HEK293 (cell line): ENCODE measurements around the gene DDX39A.

Source experiments
- EGR2 ChIP-seq: fragments of 450-650 bp; formaldehyde crosslinking; IDR thresholded peaks from 2 replicates; pipeline ENCODE4 v1.5.1; 2016; ENCODE audit warnings: low read depth, missing biosample characterization, missing genetic modification characterization
- ELK4 ChIP-seq: IDR thresholded peaks from 2 replicates; pipeline ENCODE4 v1.6.1; 2011; ENCODE audit warnings: mild to moderate bottlenecking, low read depth, low read length, borderline replicate concordance
- HOXA7 ChIP-seq: sonication (generic); formaldehyde crosslinking; IDR thresholded peaks from 2 replicates; pipeline ENCODE4 v1.8.1; 2022; ENCODE audit warnings: missing genetic modification reagents, borderline replicate concordance
- KLF10 ChIP-seq: fragments of 450-650 bp; IDR thresholded peaks from 2 replicates; pipeline ENCODE4 v1.5.1; 2018; ENCODE audit warnings: missing biosample characterization, mild to moderate bottlenecking, missing genetic modification characterization
- OVOL3 ChIP-seq: fragments of 450-650 bp; formaldehyde crosslinking; IDR thresholded peaks from 2 replicates; pipeline ENCODE4 v1.5.1; 2016; ENCODE audit warnings: missing biosample characterization, missing genetic modification characterization
- PATZ1 ChIP-seq: fragments of 450-650 bp; formaldehyde crosslinking; IDR thresholded peaks from 2 replicates; pipeline ENCODE4 v1.5.1; 2016; ENCODE audit warnings: missing biosample characterization, missing genetic modification characterization
- RBAK ChIP-seq: fragments of 450-650 bp; formaldehyde crosslinking; IDR thresholded peaks from 2 replicates; pipeline ENCODE4 v1.5.1; 2016; ENCODE audit warnings: missing biosample characterization, missing genetic modification characterization
- REST ChIP-seq: fragments of 450-650 bp; formaldehyde crosslinking; IDR thresholded peaks from 2 replicates; pipeline ENCODE4 v1.5.1; 2016; ENCODE audit warnings: missing biosample characterization, missing genetic modification characterization
- ZBTB10 ChIP-seq: fragments of 450-650 bp; formaldehyde crosslinking; IDR thresholded peaks from 2 replicates; pipeline ENCODE4 v1.5.1; 2016; ENCODE audit warnings: missing biosample characterization, missing genetic modification characterization
- ZBTB6 ChIP-seq: fragments of 450-650 bp; formaldehyde crosslinking; IDR thresholded peaks from 2 replicates; pipeline ENCODE4 v1.5.1; 2017; ENCODE audit warnings: missing biosample characterization, missing genetic modification characterization
- ZFHX2 ChIP-seq: fragments of 450-650 bp; formaldehyde crosslinking; conservative IDR thresholded peaks from 2 replicates; pipeline ENCODE4 v1.5.1; 2016; ENCODE audit warnings: missing biosample characterization, missing genetic modification characterization
- ZNF10 ChIP-seq: fragments of 450-650 bp; formaldehyde crosslinking; IDR thresholded peaks from 2 replicates; pipeline ENCODE4 v1.5.1; 2017; ENCODE audit warnings: missing biosample characterization, missing genetic modification characterization
- ZNF174 ChIP-seq: fragments of 450-650 bp; formaldehyde crosslinking; IDR thresholded peaks from 2 replicates; pipeline ENCODE4 v1.5.0; 2017; ENCODE audit warnings: missing biosample characterization, mild to moderate bottlenecking, missing genetic modification characterization
- ZNF184 ChIP-seq: fragments of 450-650 bp; IDR thresholded peaks from 2 replicates; pipeline ENCODE4 v1.5.1; 2018; ENCODE audit warnings: missing biosample characterization, mild to moderate bottlenecking, missing genetic modification characterization
- ZNF239 ChIP-seq: fragments of 450-650 bp; formaldehyde crosslinking; IDR thresholded peaks from 2 replicates; pipeline ENCODE4 v1.5.1; 2016; ENCODE audit warnings: missing biosample characterization, missing genetic modification characterization
- ZNF362 ChIP-seq: fragments of 450-650 bp; formaldehyde crosslinking; IDR thresholded peaks from 2 replicates; pipeline ENCODE4 v1.5.1; 2016; ENCODE audit warnings: missing biosample characterization, missing genetic modification characterization
- ZNF433 ChIP-seq: fragments of 450-650 bp; formaldehyde crosslinking; IDR thresholded peaks from 2 replicates; pipeline ENCODE4 v1.5.1; 2016; ENCODE audit warnings: missing biosample characterization, missing genetic modification characterization, low read depth
- ZNF48 ChIP-seq: fragments of 450-650 bp; formaldehyde crosslinking; IDR thresholded peaks from 2 replicates; pipeline ENCODE4 v1.5.1; 2016; ENCODE audit warnings: missing biosample characterization, missing genetic modification characterization
- ZNF561 ChIP-seq: fragments of 450-650 bp; IDR thresholded peaks from 2 replicates; pipeline ENCODE4 v1.5.1; 2018; ENCODE audit warnings: missing biosample characterization, missing genetic modification characterization, borderline replicate concordance
- ZNF571 ChIP-seq: fragments of 450-650 bp; formaldehyde crosslinking; IDR thresholded peaks from 2 replicates; pipeline ENCODE4 v1.5.0; 2017; ENCODE audit warnings: missing biosample characterization, missing genetic modification characterization
- ZNF610 ChIP-seq: fragments of 450-650 bp; formaldehyde crosslinking; IDR thresholded peaks from 2 replicates; pipeline ENCODE4 v1.5.1; 2016; ENCODE audit warnings: missing biosample characterization, missing genetic modification characterization, borderline replicate concordance
- ZNF639 ChIP-seq: fragments of 450-650 bp; formaldehyde crosslinking; IDR thresholded peaks from 2 replicates; pipeline ENCODE4 v1.5.1; 2016; ENCODE audit warnings: missing biosample characterization, missing genetic modification characterization
- ZNF768 ChIP-seq: fragments of 450-650 bp; formaldehyde crosslinking; IDR thresholded peaks from 2 replicates; pipeline ENCODE4 v1.5.1; 2018; ENCODE audit warnings: missing biosample characterization, mild to moderate bottlenecking, missing genetic modification characterization
- ZSCAN5A ChIP-seq: fragments of 450-650 bp; formaldehyde crosslinking; IDR thresholded peaks from 2 replicates; pipeline ENCODE4 v1.5.1; 2016; ENCODE audit warnings: missing biosample characterization, missing genetic modification characterization

The DDX39A gene

GRCh38 chr19:14405758-14406644 is 13.1 kb downstream of the DDX39A start (continued):
- TF ChIP-seq PATZ1 (tag by site-specific recombination) = peak; percentile 97
- TF ChIP-seq ZNF362 (tag by site-specific recombination) = no peak
- no peak for TF ChIP-seq ZNF610 (tag by site-specific recombination)
- TF ChIP-seq ZNF433 (tag by site-specific recombination) = no peak
- no peak; the same call in 1 of the 2 replicates for TF ChIP-seq ZNF768 (tag by site-specific recombination)
- TF ChIP-seq ZNF639 = no peak
- TF ChIP-seq ZNF174 (tag by site-specific recombination) = no peak
- no peak for TF ChIP-seq HOXA7 (CRISPR knock-in tag)
- no peak for TF ChIP-seq OVOL3
- peak; percentile 71 for TF ChIP-seq ZFHX2 (tag by site-specific recombination)
- TF ChIP-seq EGR2 = peak; percentile 74
- TF ChIP-seq REST (tag by site-specific recombination) = no peak
- TF ChIP-seq ZBTB10 (tag by site-specific recombination) = no peak
- no peak for TF ChIP-seq ZNF48
- no peak for TF ChIP-seq ELK4
- 0 out of 2 replicates have a peak, but pooled peaks have one; percentile 2 for TF ChIP-seq ZBTB6 (tag by site-specific recombination)
- no peak for TF ChIP-seq ZNF184 (tag by site-specific recombination)
- TF ChIP-seq RBAK = no peak
- TF ChIP-seq ZNF239 (tag by site-specific recombination) = no peak
- TF ChIP-seq ZNF10 (tag by site-specific recombination) = no peak
- TF ChIP-seq KLF10 (tag by site-specific recombination) = peak; percentile 56; the same call in 1 of the 2 replicates
- TF ChIP-seq ZNF561 (tag by site-specific recombination) = no peak; the same call in 1 of the 2 replicates
- no peak for TF ChIP-seq ZSCAN5A
- TF ChIP-seq ZNF571 (tag by site-specific recombination) = no peak
